Measurements from ENCODE around the gene ZBTB7C. TPM values are rescaled to one million over a fixed set of nuclear protein-coding genes. Genes with fewer than 3 reads are reported as not detected.

ZBTB7C gene
- total RNA-seq, 1 donor from 2014 or later: 1.0 TPM

- peak overlapping the region; percentile 72 for H3K4me3 Mint-ChIP-seq
- H3K36me3 Mint-ChIP-seq (ENCODE audit: low read depth): no peaks in the 10 kb centered on the region
- H3K27ac Mint-ChIP-seq: no peak overlapping the region
- intact Hi-C loops (cut with micrococcal nuclease): no loop called here
- H3K4me1 Mint-ChIP-seq (ENCODE audit: low read depth): peaks cover 11% of the 10 kb centered on the region
- H3K27me3 Mint-ChIP-seq (ENCODE audit: insufficient read depth): peaks cover 24% of the 10 kb centered on the region
- DNase-seq (ENCODE audit: low spot score): no peak
- H3K9me3 Mint-ChIP-seq: no peaks in the 10 kb centered on the region
Measured at GRCh38 chr18:48162956-48163737, 246.0 kb downstream of the ZBTB7C start.

GRCh38 chr18:48161911-48162698 lies 247.1 kb downstream of the ZBTB7C start:
- Mint-ChIP-seq H3K36me3 (ENCODE audit: low read depth) (no peaks in the 10 kb centered on the region), H3K4me1 (ENCODE audit: low read depth) (peaks cover 4% of the 10 kb centered on the region), H3K4me3 (peak overlapping the region; percentile 72), H3K27me3 (ENCODE audit: insufficient read depth) (peaks cover 25% of the 10 kb centered on the region), H3K9me3 (no peaks in the 10 kb centered on the region), H3K27ac (no peak overlapping the region)
- no peak for DNase-seq (ENCODE audit: low spot score)
- intact Hi-C loops (cut with micrococcal nuclease): loop anchor here (1.0 to 2.0 kb wide), 3 partner anchors 25 to 248 kb away; no protein-coding TSS in a partner anchor

GRCh38 chr18:48161191-48161910 lies 247.8 kb downstream of the ZBTB7C start:
- H3K4me1 Mint-ChIP-seq (ENCODE audit: low read depth): no peaks in the 10 kb centered on the region
- intact Hi-C loops (cut with micrococcal nuclease): loop anchor here (1.0 to 2.0 kb wide), 3 partner anchors 25 to 249 kb away; no protein-coding TSS in a partner anchor
- H3K9me3 Mint-ChIP-seq: no peaks in the 10 kb centered on the region
- no peaks in the 10 kb centered on the region for H3K36me3 Mint-ChIP-seq (ENCODE audit: low read depth)
- H3K27me3 Mint-ChIP-seq (ENCODE audit: insufficient read depth): peaks cover 27% of the 10 kb centered on the region
- H3K4me3 Mint-ChIP-seq: peak overlapping the region; percentile 60
- no peak overlapping the region for H3K27ac Mint-ChIP-seq
- peak; percentile 50 for DNase-seq (ENCODE audit: low spot score)

GRCh38 chr18:48160622-48161021 lies 248.6 kb downstream of the ZBTB7C start:
- intact Hi-C loops (cut with micrococcal nuclease): loop anchor here (1.0 to 2.0 kb wide), 3 partner anchors 24 to 250 kb away; no protein-coding TSS in a partner anchor
- H3K9me3 Mint-ChIP-seq: no peaks in the 10 kb centered on the region
- H3K27ac Mint-ChIP-seq: no peak overlapping the region
- no peaks in the 10 kb centered on the region for H3K4me1 Mint-ChIP-seq (ENCODE audit: low read depth)
- no peaks in the 10 kb centered on the region for H3K36me3 Mint-ChIP-seq (ENCODE audit: low read depth)
- peak overlapping the region; percentile 42 for H3K4me3 Mint-ChIP-seq
- DNase-seq (ENCODE audit: low spot score): no peak
- peaks cover 30% of the 10 kb centered on the region for H3K27me3 Mint-ChIP-seq (ENCODE audit: insufficient read depth)

- Mint-ChIP-seq H3K4me1 (ENCODE audit: low read depth) (no peaks in the 10 kb centered on the region), H3K27ac (no peak overlapping the region), H3K9me3 (no peaks in the 10 kb centered on the region), H3K4me3 (no peak overlapping the region), H3K27me3 (ENCODE audit: insufficient read depth) (peaks cover 30% of the 10 kb centered on the region), H3K36me3 (ENCODE audit: low read depth) (no peaks in the 10 kb centered on the region)
- no peak for DNase-seq (ENCODE audit: low spot score)
- intact Hi-C loops (cut with micrococcal nuclease): loop anchor here (2.0 kb wide), 1 partner anchor 23 kb away; no protein-coding TSS in a partner anchor
Measured at GRCh38 chr18:48159816-48160215, 249.4 kb downstream of the ZBTB7C start.

- peaks cover 31% of the 10 kb centered on the region for H3K27me3 Mint-ChIP-seq (ENCODE audit: insufficient read depth)
Measured at GRCh38 chr18:48158721-48159120, 250.5 kb downstream of the ZBTB7C start.

GRCh38 chr18:48157956-48158355 lies 251.2 kb downstream of the ZBTB7C start:
- Mint-ChIP-seq H3K9me3 (no peaks in the 10 kb centered on the region), H3K4me3 (no peak overlapping the region), H3K36me3 (ENCODE audit: low read depth) (no peaks in the 10 kb centered on the region), H3K27me3 (ENCODE audit: insufficient read depth) (peaks cover 30% of the 10 kb centered on the region), H3K4me1 (ENCODE audit: low read depth) (no peaks in the 10 kb centered on the region), H3K27ac (no peak overlapping the region)
- intact Hi-C loops (cut with micrococcal nuclease): no loop called here
- DNase-seq (ENCODE audit: low spot score): no peak

More at GRCh38 chr18:48158721-48159120, 250.5 kb downstream of the ZBTB7C start:
- DNase-seq (ENCODE audit: low spot score): no peak
- Mint-ChIP-seq H3K4me3 (no peak overlapping the region), H3K36me3 (ENCODE audit: low read depth) (no peaks in the 10 kb centered on the region), H3K9me3 (no peaks in the 10 kb centered on the region), H3K27ac (no peak overlapping the region), H3K4me1 (ENCODE audit: low read depth) (no peaks in the 10 kb centered on the region)
- intact Hi-C loops (cut with micrococcal nuclease): no loop called here

- Mint-ChIP-seq H3K9me3 (no peaks in the 10 kb centered on the region), H3K4me3 (no peak overlapping the region), H3K27me3 (ENCODE audit: insufficient read depth) (peaks cover 22% of the 10 kb centered on the region), H3K36me3 (ENCODE audit: low read depth) (no peaks in the 10 kb centered on the region), H3K27ac (no peak overlapping the region), H3K4me1 (ENCODE audit: low read depth) (no peaks in the 10 kb centered on the region)
- intact Hi-C loops (cut with micrococcal nuclease): no loop called here
- no peak for DNase-seq (ENCODE audit: low spot score)
Measured at GRCh38 chr18:48155856-48156255, 253.3 kb downstream of the ZBTB7C start.

GRCh38 chr18:48154828-48155227 lies 254.4 kb downstream of the ZBTB7C start:
- intact Hi-C loops (cut with micrococcal nuclease): no loop called here
- no peaks in the 10 kb centered on the region for H3K4me1 Mint-ChIP-seq (ENCODE audit: low read depth)
- no peak overlapping the region for H3K4me3 Mint-ChIP-seq
- no peaks in the 10 kb centered on the region for H3K36me3 Mint-ChIP-seq (ENCODE audit: low read depth)
- peaks cover 20% of the 10 kb centered on the region for H3K27me3 Mint-ChIP-seq (ENCODE audit: insufficient read depth)
- no peak for DNase-seq (ENCODE audit: low spot score)
- no peaks in the 10 kb centered on the region for H3K9me3 Mint-ChIP-seq
- no peak overlapping the region for H3K27ac Mint-ChIP-seq

- H3K9me3 Mint-ChIP-seq: no peaks in the 10 kb centered on the region
- H3K27me3 Mint-ChIP-seq (ENCODE audit: insufficient read depth): peaks cover 20% of the 10 kb centered on the region
- H3K4me3 Mint-ChIP-seq: no peak overlapping the region
- H3K27ac Mint-ChIP-seq: no peak overlapping the region
- no peak for DNase-seq (ENCODE audit: low spot score)
- no peaks in the 10 kb centered on the region for H3K4me1 Mint-ChIP-seq (ENCODE audit: low read depth)
- intact Hi-C loops (cut with micrococcal nuclease): no loop called here
- no peaks in the 10 kb centered on the region for H3K36me3 Mint-ChIP-seq (ENCODE audit: low read depth)
Measured at GRCh38 chr18:48153613-48154481, 255.3 kb downstream of the ZBTB7C start.

- no peak overlapping the region for H3K4me3 Mint-ChIP-seq
- no peaks in the 10 kb centered on the region for H3K9me3 Mint-ChIP-seq
- peaks cover 18% of the 10 kb centered on the region for H3K27me3 Mint-ChIP-seq (ENCODE audit: insufficient read depth)
- H3K27ac Mint-ChIP-seq: no peak overlapping the region
- no peaks in the 10 kb centered on the region for H3K4me1 Mint-ChIP-seq (ENCODE audit: low read depth)
- no peaks in the 10 kb centered on the region for H3K36me3 Mint-ChIP-seq (ENCODE audit: low read depth)
- no peak for DNase-seq (ENCODE audit: low spot score)
- intact Hi-C loops (cut with micrococcal nuclease): no loop called here
Measured at GRCh38 chr18:48152549-48152948, 256.6 kb downstream of the ZBTB7C start.
